ENCODE measurements around the gene RIMBP2.

RIMBP2 gene

GRCh38 chr12:130672089-130672820 is 43.8 kb downstream of the RIMBP2 start:
- Mint-ChIP-seq H3K4me3 (no peak overlapping the region), H3K27ac (no peak overlapping the region), H3K9me3 (peaks cover 7% of the 10 kb centered on the region), H3K27me3 (peaks cover 4% of the 10 kb centered on the region), H3K4me1 (no peaks in the 10 kb centered on the region), H3K36me3 (peaks cover under 1% of the 10 kb centered on the region)
- no peak for DNase-seq (ENCODE audit: low spot score in 2 of 2)
- no peak for ATAC-seq (ENCODE audit: low read depth)

- Mint-ChIP-seq H3K4me1 (no peaks in the 10 kb centered on the region), H3K4me3 (no peak overlapping the region), H3K9me3 (peaks cover 7% of the 10 kb centered on the region), H3K27ac (no peak overlapping the region), H3K36me3 (peaks cover 3% of the 10 kb centered on the region), H3K27me3 (peaks cover 4% of the 10 kb centered on the region)
- no peak for DNase-seq (ENCODE audit: low spot score in 2 of 2)
- no peak for ATAC-seq (ENCODE audit: low read depth)
These were observed 44.5 kb downstream of the RIMBP2 start for GRCh38 chr12:130671556-130671955.

GRCh38 chr12:130669797-130670196 is 46.3 kb downstream of the RIMBP2 start:
- H3K4me1 Mint-ChIP-seq = no peaks in the 10 kb centered on the region
- ATAC-seq (ENCODE audit: low read depth) = no peak
- no peak overlapping the region for H3K4me3 Mint-ChIP-seq
- peaks cover 4% of the 10 kb centered on the region for H3K27me3 Mint-ChIP-seq
- H3K9me3 Mint-ChIP-seq = peaks cover 5% of the 10 kb centered on the region
- DNase-seq (ENCODE audit: low spot score in 2 of 2) = no peak
- H3K27ac Mint-ChIP-seq = no peak overlapping the region
- peaks cover 3% of the 10 kb centered on the region for H3K36me3 Mint-ChIP-seq

GRCh38 chr12:130669205-130669557 is 46.9 kb downstream of the RIMBP2 start:
- ATAC-seq (ENCODE audit: low read depth) (no peak), DNase-seq (ENCODE audit: low spot score in 2 of 2) (no peak)
- Mint-ChIP-seq H3K36me3 (peaks cover 3% of the 10 kb centered on the region), H3K9me3 (peaks cover 5% of the 10 kb centered on the region), H3K4me3 (no peak overlapping the region), H3K27ac (no peak overlapping the region), H3K4me1 (no peaks in the 10 kb centered on the region), H3K27me3 (peaks cover 4% of the 10 kb centered on the region)

GRCh38 chr12:130668286-130669204 is 47.6 kb downstream of the RIMBP2 start:
- Mint-ChIP-seq H3K36me3 (peaks cover 3% of the 10 kb centered on the region), H3K4me3 (no peak overlapping the region), H3K27me3 (peaks cover 2% of the 10 kb centered on the region), H3K9me3 (peaks cover 5% of the 10 kb centered on the region), H3K4me1 (no peaks in the 10 kb centered on the region), H3K27ac (no peak overlapping the region)
- DNase-seq (ENCODE audit: low spot score in 2 of 2) (no peak), ATAC-seq (ENCODE audit: low read depth) (no peak)

GRCh38 chr12:130667421-130667960 is 48.6 kb downstream of the RIMBP2 start:
- Mint-ChIP-seq H3K27me3 (peaks cover 2% of the 10 kb centered on the region), H3K9me3 (peaks cover 5% of the 10 kb centered on the region), H3K4me1 (no peaks in the 10 kb centered on the region), H3K27ac (no peak overlapping the region), H3K36me3 (peaks cover 3% of the 10 kb centered on the region), H3K4me3 (no peak overlapping the region)
- no peak for DNase-seq (ENCODE audit: low spot score in 2 of 2)
- ATAC-seq (ENCODE audit: low read depth) = no peak

GRCh38 chr12:130666645-130667044 is 49.5 kb downstream of the RIMBP2 start:
- no peak overlapping the region for H3K27ac Mint-ChIP-seq
- DNase-seq (ENCODE audit: low spot score in 2 of 2) (no peak), ATAC-seq (ENCODE audit: low read depth) (no peak)
- H3K36me3 Mint-ChIP-seq = peaks cover 3% of the 10 kb centered on the region
- H3K4me3 Mint-ChIP-seq = no peak overlapping the region
- H3K27me3 Mint-ChIP-seq = peaks cover 2% of the 10 kb centered on the region
- peaks cover 5% of the 10 kb centered on the region for H3K9me3 Mint-ChIP-seq
- H3K4me1 Mint-ChIP-seq = no peaks in the 10 kb centered on the region

GRCh38 chr12:130665753-130666152 is 50.3 kb downstream of the RIMBP2 start:
- ATAC-seq (ENCODE audit: low read depth) (no peak), DNase-seq (ENCODE audit: low spot score in 2 of 2) (no peak)
- Mint-ChIP-seq H3K36me3 (peaks cover 3% of the 10 kb centered on the region), H3K4me3 (no peak overlapping the region), H3K9me3 (peaks cover 3% of the 10 kb centered on the region), H3K27me3 (no peaks in the 10 kb centered on the region), H3K4me1 (no peaks in the 10 kb centered on the region), H3K27ac (no peak overlapping the region)

GRCh38 chr12:130664772-130665171 is 51.3 kb downstream of the RIMBP2 start:
- ATAC-seq (ENCODE audit: low read depth) = no peak
- H3K36me3 Mint-ChIP-seq = peaks cover 3% of the 10 kb centered on the region
- H3K27ac Mint-ChIP-seq = no peak overlapping the region

GRCh38 chr12:130664252-130664651 is 51.8 kb downstream of the RIMBP2 start:
- DNase-seq (ENCODE audit: low spot score in 2 of 2) = no peak

More at GRCh38 chr12:130664772-130665171, 51.3 kb downstream of the RIMBP2 start:
- DNase-seq (ENCODE audit: low spot score in 2 of 2) = no peak
- no peaks in the 10 kb centered on the region for H3K4me1 Mint-ChIP-seq
- no peaks in the 10 kb centered on the region for H3K27me3 Mint-ChIP-seq
- H3K9me3 Mint-ChIP-seq = peaks cover 3% of the 10 kb centered on the region
- H3K4me3 Mint-ChIP-seq = no peak overlapping the region

GRCh38 chr12:130663514-130663913 is 52.6 kb downstream of the RIMBP2 start:
- no peak for ATAC-seq (ENCODE audit: low read depth)
- Mint-ChIP-seq H3K36me3 (peaks cover 3% of the 10 kb centered on the region), H3K27ac (no peak overlapping the region), H3K27me3 (no peaks in the 10 kb centered on the region), H3K4me1 (no peaks in the 10 kb centered on the region), H3K9me3 (peaks cover 3% of the 10 kb centered on the region), H3K4me3 (no peak overlapping the region)
- no peak for DNase-seq (ENCODE audit: low spot score in 2 of 2)

More at GRCh38 chr12:130664252-130664651, 51.8 kb downstream of the RIMBP2 start:
- H3K9me3 Mint-ChIP-seq = peaks cover 3% of the 10 kb centered on the region
- peaks cover 3% of the 10 kb centered on the region for H3K36me3 Mint-ChIP-seq
- H3K4me1 Mint-ChIP-seq = no peaks in the 10 kb centered on the region
- no peak for ATAC-seq (ENCODE audit: low read depth)
- H3K4me3 Mint-ChIP-seq = no peak overlapping the region
- no peak overlapping the region for H3K27ac Mint-ChIP-seq
- H3K27me3 Mint-ChIP-seq = no peaks in the 10 kb centered on the region

- H3K36me3 Mint-ChIP-seq = no peaks in the 10 kb centered on the region
- H3K4me1 Mint-ChIP-seq = no peaks in the 10 kb centered on the region
- H3K27me3 Mint-ChIP-seq = peaks cover 3% of the 10 kb centered on the region
- DNase-seq (ENCODE audit: low spot score in 2 of 2) (no peak), ATAC-seq (ENCODE audit: low read depth) (no peak)
- no peak overlapping the region for H3K27ac Mint-ChIP-seq
- H3K9me3 Mint-ChIP-seq = no peaks in the 10 kb centered on the region
- H3K4me3 Mint-ChIP-seq = no peak overlapping the region
These were observed 54.4 kb downstream of the RIMBP2 start for GRCh38 chr12:130661486-130662255.

GRCh38 chr12:130661059-130661458 is 55.0 kb downstream of the RIMBP2 start:
- Mint-ChIP-seq H3K27me3 (peaks cover 3% of the 10 kb centered on the region), H3K4me1 (no peaks in the 10 kb centered on the region), H3K27ac (no peak overlapping the region), H3K9me3 (no peaks in the 10 kb centered on the region), H3K36me3 (no peaks in the 10 kb centered on the region), H3K4me3 (no peak overlapping the region)
- DNase-seq (ENCODE audit: low spot score in 2 of 2) (no peak), ATAC-seq (ENCODE audit: low read depth) (no peak)
